GM21367 (cell line): ENCODE measurements around the gene EFNA4.

ENCODE experiments used
- ATAC-seq: cut with Tn5 transposase; IDR thresholded peaks from one replicate; pipeline ENCODE4 v1.9.1; 2021; ENCODE audit not compliant: unreplicated experiment

The EFNA4 gene

GRCh38 chr1:155032886-155033285 lies 30.7 kb upstream of the EFNA4 start:
- no peak for ATAC-seq

GRCh38 chr1:155033524-155033923 lies 30.0 kb upstream of the EFNA4 start, which contains the start of the genes DCST1 and DCST2:
Gene DCST1 (plus strand): TSS chr1:155033824. CDS start chr1:155034037, 213 bp downstream.
Gene DCST2 (minus strand): TSS chr1:155033781. CDS start chr1:155033701, 80 bp downstream.
- no peak for ATAC-seq

GRCh38 chr1:155034318-155035208 lies 29.0 kb upstream of the EFNA4 start:
- no peak for ATAC-seq

- ATAC-seq: no peak
Observed at GRCh38 chr1:155035936-155036335, 27.6 kb upstream of the EFNA4 start.

DNA sequence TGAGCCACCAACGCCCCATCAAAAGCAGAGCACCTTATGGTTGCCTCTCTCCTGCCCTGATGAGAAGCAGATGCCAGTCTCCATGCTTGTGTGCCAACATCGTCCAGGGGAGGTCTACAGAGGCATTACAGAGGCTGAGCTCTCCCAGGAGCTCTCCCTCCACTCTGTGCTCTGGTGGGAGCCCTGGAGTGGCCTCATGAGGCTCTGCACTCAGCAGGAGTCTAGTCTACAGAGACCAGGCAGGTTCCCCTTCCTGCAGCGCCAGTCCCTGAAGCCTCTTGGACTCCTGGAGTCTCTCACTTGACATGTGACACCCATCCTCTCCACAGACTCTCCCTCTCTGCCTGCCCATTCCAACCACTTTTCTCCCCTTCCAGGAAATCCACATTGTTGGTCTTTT lies 26.5 kb upstream of the EFNA4 start:
- no peak for ATAC-seq

DNA sequence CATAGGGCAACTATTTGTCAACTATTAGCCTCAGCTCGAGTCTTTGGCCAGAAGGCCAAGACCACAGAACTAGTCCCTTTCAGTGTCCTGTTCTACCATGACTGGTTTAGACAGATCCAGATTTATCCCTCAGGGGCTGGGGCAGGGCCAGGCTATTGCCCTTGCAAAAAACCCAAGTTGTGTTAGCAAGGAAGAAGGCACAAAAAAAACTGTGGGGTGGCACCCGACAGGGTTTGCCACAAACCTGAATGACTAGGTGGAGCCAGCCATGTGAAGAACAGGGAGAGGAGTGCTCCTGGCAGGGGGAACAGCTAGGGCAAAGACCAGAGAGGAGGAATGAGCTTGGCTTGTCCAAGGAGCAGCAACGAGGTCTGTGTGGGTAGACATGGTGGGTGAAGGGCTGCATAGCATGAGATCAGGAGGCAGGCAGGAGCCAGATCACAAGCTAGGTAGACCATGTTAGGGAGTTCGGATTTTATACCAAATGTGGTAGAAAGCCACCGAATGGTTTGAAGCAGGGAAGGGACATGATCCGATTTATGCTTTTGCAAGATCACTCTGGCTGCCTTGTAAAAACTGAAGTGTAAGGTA lies 25.6 kb upstream of the EFNA4 start:
- ATAC-seq: no peak

GRCh38 chr1:155038602-155039307 lies 24.8 kb upstream of the EFNA4 start:
- no peak for ATAC-seq

GRCh38 chr1:155039308-155039669 lies 24.3 kb upstream of the EFNA4 start:
- ATAC-seq: no peak

DNA sequence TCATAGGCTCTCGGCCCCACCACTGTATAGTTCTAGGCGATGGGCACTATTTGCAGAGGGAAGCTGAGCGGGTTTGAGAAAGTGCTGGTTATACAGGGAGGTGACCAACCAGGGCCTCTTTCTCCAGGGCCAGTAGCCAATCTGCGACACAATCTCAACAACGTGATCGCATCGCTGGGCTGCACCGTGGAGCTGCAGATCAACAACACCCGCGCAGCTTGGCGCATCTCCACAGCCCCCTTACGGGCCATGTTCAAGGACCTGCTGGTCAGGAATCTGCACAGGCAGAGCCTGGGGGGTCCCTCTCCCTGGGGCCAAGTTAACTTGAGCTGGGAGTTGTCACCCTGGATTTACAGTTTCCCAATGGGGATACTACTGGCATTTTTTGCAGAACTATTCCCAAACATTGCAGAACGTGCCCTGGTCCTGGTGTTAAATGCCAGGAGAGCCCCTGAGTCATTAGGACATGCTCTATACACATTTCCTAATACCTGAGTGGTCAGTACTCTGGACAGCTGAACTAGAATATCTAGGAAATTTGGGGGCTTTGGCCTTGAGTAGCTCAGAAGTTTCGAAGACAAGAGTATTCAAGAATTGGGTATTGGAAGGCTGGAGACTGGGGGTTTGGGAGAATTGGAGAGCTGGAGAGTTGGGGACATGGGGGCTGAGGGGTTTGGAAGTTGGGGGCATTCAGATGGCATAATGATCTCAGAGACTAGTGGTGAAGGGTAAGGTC lies 23.0 kb upstream of the EFNA4 start:
- no peak for ATAC-seq

DNA sequence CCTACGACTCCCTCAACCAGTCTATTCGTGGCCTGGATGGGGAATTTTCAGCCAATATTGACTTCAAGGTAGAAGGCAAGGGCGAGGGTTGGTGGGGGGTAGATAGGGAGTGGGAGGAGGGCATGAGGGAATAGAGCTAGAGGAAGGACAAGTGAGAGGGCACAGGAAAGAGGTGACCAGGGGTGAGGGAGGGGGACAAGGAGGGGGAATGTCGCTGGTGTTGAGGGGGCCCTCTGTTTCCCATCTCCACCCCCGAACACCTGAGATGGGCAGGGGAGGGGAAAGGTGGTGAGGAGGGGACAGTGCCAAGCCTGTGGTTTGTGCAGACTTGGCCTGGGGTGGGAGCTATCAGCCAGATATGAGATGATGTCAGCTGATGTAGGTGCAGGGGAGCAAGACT lies 20.8 kb upstream of the EFNA4 start:
- ATAC-seq: no peak

GRCh38 chr1:155043301-155043702 lies 20.2 kb upstream of the EFNA4 start:
- no peak for ATAC-seq

GRCh38 chr1:155043793-155044192 lies 19.7 kb upstream of the EFNA4 start:
- ATAC-seq: no peak

GRCh38 chr1:155044365-155044764 lies 19.2 kb upstream of the EFNA4 start:
- ATAC-seq: no peak

GRCh38 chr1:155044812-155045657 lies 18.5 kb upstream of the EFNA4 start:
- no peak for ATAC-seq

DNA sequence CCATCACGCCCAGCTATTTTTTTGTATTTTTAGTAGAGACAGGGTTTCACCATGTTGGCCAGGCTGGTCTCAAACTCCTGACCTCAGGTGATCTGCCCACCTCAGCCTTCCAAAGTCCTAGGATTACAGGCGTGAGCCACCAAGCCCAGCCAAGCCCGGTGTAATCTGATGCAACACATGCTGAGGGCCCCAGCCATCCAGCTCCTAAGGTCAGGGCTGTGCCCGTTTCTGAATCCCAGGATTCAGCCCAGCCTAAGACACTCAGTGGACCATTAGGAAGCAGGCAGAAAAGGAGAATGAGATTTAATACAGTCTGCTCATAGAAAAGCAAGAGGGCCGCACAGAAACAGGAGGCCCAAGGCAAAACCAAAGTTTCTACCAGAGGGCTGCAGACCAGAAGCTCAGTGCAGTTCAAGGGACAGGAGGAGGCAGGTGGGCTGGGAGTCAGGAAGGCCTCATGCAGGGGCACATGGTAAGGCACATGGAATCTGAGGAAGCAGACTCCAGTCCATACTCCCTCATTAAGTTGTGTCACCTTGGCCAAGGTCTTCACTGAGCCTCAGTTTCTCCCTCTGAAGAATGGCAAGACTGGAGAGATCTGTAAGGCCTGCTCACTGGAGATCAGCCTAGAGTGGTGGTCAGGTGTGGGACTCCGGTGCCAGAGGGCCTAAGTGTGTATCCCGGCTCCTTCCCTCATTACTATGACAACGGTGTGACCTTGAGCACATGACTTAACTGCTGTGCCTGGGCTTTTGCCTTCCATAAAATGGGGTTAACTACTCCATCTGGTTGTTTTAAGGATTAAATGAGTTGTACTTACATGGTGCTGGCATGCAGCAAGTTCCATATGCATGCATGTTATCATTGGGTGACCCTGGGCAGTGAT lies 14.8 kb upstream of the EFNA4 start:
- no peak for ATAC-seq

GRCh38 chr1:155049651-155050559 lies 13.6 kb upstream of the EFNA4 start:
- ATAC-seq: no peak

- peak; percentile 49 for ATAC-seq
Observed at GRCh38 chr1:155050560-155051341, 12.8 kb upstream of the EFNA4 start, which contains the start of gene ADAM15. Gene ADAM15 (plus strand): TSS chr1:155051316. CDS start chr1:155051387, 71 bp downstream.
